GM19043 (cell line): Measurements from ENCODE around the gene CDC73.
"Not testable (repeated sequence)": the region's sequence is repeated elsewhere in the genome, so short reads cannot be mapped to it uniquely, and the experiment has no call there.

Experiments
- ATAC-seq: cut with Tn5 transposase; IDR thresholded peaks from one replicate; pipeline ENCODE4 v1.9.1; 2021; ENCODE audit warnings: low read depth; ENCODE audit not compliant: unreplicated experiment

CDC73 gene

DNA sequence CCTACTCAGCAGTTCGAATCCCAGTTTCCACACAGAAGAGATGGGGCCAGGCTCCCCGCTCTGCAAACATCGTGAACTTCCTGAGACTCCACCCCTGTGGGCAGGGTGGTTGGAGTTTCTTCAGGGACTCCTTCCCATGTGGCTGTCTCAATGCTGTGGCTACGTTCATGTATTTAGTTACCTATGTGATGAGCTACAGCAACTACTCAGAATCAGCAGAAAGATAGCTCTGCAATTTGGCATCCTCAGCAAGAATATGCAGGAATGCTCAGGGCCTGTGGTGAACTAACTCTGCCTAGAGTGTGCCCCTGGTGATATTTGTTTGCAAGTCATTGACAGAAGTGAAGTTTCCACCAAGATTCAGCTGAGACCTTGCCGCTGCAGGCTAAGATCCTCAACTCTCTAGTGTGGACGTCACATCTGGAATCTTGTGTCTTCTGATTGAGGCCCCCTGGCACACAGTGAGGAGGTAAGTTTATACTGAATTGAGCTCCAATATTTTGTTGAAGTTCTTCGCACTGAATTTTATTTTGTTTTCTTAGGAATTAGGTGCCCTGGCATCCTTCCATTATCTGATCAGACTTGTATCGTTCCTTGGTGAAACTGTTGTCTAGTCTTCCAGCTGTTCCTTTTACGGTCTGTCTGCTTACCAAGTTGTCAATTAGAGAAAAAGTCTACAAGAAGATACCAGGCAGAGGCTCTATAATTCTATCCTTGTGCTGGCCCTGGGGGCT, 8.4 kb upstream of the CDC73 start:
- ATAC-seq: no peak

DNA sequence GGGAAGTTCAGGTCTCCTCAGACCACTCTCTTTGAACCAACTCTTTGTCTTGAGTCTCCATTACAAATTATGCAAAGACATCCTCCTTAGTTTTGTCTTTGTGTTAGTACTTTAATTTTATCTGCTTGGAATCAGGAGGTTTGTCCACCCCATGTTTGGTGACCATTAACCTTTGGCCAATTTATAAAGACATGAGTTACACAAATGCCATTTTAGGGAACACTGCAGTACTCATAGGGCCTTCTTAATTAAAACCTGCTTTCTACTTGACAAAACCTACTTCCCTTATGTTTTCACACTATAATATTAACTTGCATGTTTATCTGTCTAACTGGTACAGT, 7.9 kb upstream of the CDC73 start:
- ATAC-seq: no peak

DNA sequence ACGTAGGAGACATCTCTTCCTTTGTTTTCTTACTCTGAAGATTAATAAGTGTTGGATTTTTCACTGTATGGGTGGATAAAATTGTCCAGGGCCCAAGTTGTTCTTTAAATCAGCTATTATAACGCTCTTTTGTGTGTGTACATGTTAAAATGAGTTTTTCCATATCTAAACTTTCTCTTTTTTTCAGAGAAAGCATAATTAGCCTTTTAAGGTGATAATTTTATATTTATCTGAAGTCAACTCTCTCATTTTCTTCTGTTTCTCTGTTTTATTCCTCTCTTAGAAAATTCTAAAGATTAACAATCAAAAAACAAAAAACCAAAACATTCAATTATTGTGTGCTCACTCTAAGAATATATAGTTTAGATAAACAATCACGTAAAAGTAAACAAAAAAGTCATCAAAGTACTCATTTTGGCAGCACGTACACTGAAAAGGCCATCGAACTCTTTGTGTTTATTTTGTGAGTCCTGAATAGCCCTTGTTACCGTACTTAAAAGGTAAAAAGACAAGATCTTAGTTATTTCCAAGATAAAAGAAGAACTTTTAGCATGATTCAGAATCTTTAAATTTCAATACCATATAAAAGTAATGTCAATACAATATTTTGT, 7.2 kb upstream of the CDC73 start:
- no peak for ATAC-seq

DNA sequence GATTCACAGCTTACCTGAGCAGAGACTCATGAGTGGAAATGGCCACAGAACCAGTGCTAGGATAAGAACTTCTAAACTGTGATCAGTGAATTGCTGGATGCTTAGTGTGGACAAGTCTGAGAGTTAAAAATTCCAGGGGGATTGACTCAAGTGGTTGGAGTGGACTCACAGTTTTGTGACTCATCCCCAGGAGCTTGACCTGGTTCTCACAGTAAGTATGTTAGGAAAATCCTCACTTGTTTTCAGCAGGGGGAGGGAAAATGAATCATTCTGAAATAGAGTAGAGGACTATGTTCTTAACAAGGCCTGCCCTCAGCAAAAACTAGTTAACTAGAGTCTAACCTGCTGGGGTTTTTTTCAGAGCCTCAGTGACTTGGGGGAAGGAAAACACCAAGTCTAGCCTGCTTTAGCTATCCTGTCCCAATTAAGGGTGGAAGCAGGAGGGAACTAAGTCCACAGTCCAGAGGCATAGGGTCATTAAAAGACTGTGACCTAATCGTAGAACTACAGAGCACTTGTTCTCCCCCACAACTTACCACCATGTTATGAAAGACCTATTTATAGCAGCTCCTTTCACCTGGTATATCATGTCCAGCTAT, 6.1 kb upstream of the CDC73 start:
- ATAC-seq: no peak

DNA sequence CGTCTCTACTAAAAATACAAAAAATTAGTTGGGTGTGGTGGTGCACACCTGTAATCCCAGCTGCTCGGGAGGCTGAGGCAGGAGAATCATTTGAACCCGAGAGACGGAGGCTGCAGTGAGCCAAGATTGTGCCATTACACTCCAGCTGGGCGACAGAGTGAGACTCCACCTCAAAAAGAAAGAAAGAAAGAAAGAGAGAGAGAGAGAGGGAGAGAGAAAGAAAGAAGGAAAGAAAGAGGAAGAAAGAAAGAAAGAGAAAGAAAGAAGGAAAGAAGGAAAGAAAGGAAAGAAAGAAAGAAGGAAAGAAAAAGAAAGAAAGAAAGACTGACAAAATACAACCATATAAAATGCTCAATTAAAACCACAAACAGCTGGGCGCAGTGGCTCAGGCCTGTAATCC, 4.7 kb upstream of the CDC73 start:
- not testable (repeated sequence) for ATAC-seq

DNA sequence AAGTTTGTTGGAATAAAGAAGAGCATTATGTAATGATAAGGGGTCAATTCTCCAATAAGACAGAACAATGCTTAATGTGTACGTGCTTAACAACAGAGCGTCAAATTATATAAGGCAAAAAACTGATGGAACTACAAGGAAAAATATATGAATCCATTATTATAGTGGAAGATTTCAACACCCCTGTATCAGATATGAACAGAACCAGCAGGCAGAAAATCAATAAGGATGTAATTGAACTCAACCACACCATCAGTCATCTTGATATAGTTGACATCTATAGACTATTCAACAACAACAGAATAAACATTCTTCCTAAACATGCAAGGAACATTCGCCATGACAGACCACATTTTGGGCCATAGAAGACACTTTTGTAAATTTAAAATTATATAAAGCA, 3.6 kb upstream of the CDC73 start:
- ATAC-seq: no peak

DNA sequence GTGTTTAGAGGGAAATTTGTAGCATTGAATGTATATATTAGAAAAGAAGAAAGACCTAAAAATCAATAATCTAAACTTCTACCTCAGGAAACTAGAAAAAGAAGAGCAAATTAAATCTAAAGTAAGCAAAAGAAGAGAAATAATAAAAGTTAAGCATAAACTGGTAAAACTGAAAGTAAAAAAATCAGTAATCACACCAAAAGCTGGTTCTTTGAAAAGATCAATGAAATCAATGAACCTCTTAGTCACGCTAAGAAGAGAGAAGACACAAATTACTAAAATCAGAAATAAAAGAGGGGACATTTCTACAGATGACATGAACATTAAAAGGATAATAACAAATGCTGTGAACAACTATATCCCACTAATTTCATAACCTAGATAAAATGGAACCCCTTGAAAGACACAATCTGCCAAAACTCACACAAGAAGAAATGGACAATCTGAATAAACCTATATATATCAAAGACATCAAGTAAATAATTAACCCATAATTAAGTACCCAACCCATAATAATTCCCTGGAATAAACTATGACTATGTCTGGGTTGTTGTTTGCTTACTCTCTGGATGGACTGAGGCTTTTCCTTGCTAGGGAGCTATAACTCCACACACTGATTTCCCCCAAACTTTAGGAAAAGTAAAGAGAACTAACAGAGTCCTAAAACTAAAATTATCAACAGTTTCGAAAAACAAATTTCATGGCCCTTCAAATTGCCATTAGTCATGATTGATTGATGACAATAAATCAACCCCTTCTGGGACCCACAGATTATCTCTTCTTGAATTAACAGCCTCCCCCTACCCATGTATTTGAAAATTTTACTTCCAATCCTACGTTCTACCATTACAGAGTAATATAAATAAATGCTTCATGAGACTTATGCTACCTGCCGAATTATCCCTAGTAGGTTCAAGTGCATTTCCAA, 2.8 kb upstream of the CDC73 start:
- no peak for ATAC-seq

DNA sequence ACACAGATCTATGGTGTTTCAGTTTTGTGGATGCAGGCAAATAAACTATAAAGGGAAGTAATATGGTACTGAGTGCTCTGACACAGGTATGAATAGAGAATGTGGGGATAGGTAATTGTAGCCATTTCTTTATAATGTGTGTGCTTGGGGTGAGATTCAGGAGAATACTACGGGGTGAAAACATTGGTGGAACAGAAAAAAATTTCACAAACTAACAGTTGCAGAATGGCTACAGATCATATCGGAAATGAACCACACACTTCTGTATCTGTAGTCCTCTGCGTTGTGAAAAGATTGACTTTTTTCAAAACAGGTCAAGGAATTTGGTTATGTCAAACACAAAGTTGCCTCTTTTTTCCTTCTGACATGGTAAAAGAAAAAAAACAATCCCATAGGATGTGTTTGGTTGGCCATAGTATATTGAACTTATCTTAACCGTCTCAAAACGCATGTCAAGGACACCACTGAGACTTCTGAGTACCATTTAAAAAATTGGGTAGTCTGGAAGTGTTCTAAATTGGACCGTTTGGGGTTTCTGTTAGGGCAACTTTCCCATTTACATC, 1.1 kb upstream of the CDC73 start:
- ATAC-seq: no peak

DNA sequence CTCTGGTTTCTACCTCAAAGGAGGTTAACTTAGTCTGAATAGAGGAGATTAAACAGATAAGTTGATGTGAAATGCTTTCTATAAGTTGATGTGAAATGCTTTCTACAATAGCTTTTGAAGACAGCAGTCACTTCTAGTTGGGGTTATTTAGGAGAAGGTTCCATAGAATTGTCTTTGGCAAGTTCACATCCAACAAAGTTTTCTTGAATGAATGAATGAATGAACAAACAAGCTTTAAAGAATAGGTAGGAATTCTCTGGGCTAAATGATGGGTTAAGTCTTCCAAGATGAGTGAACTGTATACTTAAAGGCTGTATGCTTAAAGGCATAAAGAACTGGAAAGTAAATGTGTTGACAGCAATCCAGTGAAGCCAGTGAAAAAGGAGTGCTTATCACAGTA, 1.9 kb downstream of the CDC73 start:
- ATAC-seq: no peak

DNA sequence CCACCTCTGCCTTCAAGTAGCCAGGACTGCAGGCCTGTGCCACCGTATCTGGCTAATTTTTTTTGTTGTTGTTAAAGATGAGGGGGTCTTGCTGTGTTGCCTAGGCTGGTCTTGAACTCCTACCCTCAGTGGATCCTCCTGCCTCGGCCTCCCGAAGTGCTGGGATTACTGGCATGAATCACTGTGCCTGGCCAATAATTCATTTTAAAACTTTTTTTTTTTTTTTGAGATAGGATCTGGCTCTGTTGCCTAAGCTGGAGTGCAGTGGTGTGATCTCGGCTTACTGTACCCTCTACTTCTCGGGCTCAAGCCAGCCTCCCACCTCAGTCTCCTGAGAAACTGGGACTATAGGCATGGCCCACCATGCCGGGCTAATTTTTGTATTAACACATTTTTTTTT, 3.5 kb downstream of the CDC73 start:
- ATAC-seq: no peak

DNA sequence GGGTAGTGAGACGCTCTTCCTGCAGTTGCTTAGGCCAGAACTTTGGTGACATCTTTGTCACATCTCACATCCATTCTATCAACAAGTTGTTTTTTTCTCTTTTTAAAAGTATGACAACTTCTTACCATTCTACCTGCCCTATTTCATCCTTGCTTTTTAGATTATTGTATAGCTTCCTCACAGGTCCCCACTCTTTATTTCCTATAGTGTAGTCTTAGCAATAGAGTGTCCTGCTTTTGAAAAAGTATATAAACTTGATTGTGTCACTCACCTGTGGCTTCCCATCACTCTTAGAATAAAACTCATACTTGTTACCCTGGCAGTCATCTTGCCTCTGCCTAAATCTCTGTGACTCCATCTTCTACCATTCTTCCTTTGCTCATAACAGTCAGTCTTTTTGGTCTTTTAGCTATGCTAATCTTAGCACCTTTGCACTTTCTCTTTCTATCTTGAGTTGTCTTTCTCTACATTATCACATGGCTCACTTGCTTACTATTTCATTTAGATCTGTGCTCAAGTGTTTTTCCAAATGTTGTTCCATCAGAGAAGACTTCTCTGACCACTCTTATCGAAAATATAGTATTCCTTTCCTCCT, 9.5 kb downstream of the CDC73 start:
- ATAC-seq: no peak

DNA sequence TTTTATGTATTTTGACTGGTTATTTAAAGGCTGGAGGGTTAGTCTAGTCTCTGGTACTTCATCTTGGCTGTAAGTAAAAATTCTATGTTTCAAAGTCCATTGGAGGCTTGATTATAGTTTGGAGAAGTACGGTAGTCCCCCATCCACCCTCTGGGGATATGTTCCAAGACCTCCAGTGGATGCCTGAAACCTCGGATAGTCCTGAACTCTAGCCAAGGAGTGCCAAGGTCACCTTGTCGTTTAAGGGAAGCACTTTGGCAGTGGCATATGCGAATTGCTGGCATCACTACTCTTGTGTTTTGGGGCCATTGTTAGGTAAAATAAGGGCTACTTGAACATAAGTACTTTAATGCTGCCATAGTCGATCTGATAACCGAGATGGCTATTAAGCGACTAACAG, 18.4 kb downstream of the CDC73 start:
- ATAC-seq: no peak

DNA sequence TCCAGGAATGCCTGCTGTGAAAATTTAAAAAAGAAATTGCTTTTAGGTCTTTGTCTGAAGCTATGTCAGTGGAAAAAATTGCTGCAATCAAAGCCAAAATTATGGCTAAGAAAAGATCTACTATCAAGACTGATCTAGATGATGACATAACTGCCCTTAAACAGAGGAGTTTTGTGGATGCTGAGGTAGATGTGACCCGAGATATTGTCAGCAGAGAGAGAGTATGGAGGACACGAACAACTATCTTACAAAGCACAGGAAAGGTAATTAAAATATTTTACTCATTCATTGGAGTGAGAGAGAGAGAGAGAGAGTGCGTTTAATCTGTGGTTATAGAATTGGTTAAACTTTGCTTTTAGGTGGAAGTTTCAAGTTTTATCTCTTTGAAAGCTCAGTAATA, 20.0 kb downstream of the CDC73 start:
- no peak for ATAC-seq

DNA sequence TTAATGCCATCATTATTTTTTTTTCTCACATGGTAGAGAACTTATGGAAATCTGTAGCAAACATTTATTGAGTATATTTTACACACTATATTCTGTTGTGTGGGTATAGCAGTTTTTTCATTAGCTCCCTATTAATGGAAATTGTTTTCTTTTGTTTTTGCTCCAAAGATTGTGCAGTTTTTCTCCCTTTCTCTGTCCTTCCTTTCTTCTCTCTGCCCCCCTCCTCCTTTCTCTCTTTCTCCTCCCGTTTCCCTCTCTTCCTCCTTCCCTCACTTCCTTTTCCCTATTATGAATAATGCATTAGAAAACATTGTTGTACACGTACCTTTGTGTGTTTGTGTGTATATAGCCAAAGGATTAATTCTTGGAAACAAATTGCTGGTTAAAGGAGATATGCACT, 20.6 kb downstream of the CDC73 start:
- ATAC-seq: no peak

DNA sequence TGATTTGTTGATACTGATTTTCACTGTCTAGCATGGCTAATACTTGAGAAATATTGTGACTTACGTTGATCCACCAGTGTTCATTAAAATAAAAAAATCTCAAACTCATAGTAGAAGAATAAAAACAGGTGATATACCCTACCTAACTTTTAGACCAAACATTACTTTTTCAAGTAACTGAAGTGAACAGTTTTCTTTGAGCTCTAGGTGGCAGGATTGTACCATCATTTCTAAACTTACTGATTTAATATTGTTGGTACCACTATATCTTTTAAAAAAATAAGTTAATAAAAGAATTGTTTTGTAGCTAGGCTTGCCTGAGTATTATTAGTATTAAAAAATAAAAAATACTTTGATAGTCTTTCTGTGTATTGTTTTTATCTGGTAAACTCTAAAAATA, 21.5 kb downstream of the CDC73 start:
- ATAC-seq: no peak

DNA sequence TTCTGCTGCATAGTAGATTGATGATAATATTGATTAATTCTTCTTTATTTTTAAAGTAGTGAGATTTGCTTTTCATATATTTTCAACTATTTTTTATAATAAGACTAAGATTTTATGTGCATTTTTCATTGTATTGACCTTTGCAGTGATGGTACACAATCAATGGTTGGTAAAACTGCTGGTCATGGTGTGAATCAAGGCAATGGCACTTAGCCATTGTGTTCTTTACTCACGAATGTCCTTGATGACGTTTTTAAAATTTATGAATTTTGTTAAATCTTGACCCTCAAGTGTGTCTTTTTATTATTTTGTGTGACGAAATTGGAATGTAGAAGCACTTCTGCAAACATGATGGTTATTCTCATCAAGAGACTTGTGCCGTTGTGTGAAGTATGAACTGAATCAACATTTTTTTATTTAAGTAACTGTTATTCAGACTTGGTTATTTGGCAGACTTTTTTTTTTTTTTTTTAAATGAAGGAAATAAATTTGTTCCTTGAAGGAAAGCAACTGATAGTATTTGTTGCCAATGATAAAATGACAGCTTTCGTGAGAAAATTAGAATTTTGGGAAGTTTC, 22.6 kb downstream of the CDC73 start:
- no peak for ATAC-seq

DNA sequence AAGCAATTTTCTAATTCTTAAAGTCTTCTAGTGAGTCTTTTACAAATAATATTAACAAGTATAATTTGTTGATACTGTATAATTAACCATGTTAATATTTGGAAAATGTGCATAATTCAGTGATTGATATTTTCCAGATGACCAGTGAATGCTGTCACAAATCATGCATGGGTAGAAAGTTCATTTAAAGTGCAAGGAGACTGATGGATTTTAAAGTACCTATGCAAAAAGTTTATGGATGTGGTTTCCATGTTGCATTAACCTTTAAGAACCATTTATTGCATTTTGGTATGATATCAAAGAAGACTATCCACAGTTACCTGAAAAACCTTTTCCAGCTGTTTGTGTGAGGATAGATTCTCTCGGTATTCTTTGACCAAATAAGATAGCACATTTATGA, 23.2 kb downstream of the CDC73 start:
- no peak for ATAC-seq

DNA sequence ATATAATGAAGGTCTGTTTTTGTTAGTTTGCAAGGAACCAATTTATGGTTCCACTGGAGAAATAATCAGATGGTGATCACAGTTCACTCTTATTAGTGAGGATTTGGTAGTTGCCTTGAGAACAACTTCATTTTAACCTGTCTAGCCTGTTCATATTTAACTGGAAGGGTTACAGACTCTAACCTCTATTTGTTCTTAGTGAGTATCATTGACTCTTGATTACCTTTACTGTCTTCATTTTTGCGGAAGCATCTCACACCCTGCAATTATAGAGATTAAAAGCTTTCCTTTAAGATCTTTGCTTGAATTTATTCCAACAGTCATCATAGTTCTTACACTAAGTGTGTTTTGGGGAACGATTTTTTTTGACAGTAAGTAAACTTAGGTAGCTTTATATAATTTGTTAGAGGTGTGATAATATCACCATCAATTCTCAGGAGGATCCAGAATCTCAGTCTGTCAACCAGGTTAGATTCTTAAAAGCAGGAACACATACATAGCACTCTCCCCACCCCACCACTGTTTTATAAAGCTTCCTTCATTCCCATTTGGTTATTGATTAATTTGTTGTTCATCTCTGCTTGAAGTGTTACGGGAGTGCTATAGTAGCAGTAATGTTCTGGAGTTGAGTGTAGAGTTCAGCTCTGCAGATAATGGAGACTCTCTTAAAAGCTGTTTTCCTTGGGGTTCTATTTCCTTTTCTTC, 34.4 kb downstream of the CDC73 start:
- ATAC-seq: no peak

DNA sequence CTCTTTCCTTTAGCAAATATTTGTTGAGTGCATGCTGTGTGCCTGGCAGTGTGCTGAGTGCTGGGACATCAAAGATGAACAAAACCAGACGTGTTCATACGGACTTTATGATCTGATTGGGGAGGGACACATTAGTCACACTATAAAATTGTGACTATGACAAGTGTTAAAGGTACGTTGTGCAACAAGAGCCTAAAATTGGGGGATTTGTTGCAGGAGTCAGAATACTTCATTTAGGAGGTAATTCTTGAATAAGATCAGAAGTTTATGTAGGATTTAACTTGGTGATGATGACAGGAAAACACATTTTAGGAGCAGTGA, 35.0 kb downstream of the CDC73 start:
- no peak for ATAC-seq

DNA sequence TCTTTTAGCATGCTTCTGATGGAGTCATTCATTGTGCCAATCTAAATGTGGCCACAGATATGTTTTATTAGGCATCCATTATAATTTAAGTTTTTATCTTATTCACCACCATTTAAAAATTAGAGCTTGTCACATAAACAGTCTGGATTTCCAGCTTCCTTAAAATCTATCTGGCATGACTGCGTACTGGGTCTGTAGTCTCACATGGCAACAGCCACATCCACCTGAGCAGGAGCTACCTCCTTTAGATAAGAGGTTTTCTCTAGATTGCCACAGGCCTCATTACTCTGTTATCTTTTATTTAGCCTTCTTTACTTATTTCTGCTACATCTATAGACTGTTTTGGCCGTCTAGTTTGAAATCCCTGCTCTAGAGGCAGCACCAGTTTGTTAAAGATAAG, 35.5 kb downstream of the CDC73 start:
- ATAC-seq: no peak
